PC-9 (cell line): ENCODE measurements around the gene CLASRP.

Experiments
- CTCF ChIP-seq: fragments of 200-600 bp; sonication (generic); conservative IDR thresholded peaks from 2 replicates; pipeline ENCODE4 v1.6.1; 2017; ENCODE audit warnings: mixed run types, antibody characterized with exemption, mild to moderate bottlenecking, moderate library complexity
- EZH2 ChIP-seq: fragments of 200-600 bp; sonication (generic); IDR thresholded peaks from 2 replicates; pipeline ENCODE4 v1.8.0; 2017; ENCODE audit warnings: antibody characterized with exemption, low read depth

GRCh38 chr19:45092747-45093678 is 54.2 kb downstream of the CLASRP start, which contains the start of gene PPP1R37:
- TF ChIP-seq CTCF (peak; percentile 44; the same call in 1 of the 2 replicates), EZH2 (no peak)
